Neural cell (in vitro differentiated cells): ENCODE results near the gene HAND2.
A peak's percentile ranks its signal among the peaks of the same experiment; 100 is the strongest.

Experiments used
- EP300 ChIP-seq: fragments of 450-650 bp; conservative IDR thresholded peaks from 2 replicates; pipeline ENCODE4 v1.6.1; 2014; ENCODE audit warnings: antibody characterized with exemption, mild to moderate bottlenecking, moderate library complexity; ENCODE audit not compliant: poor library complexity, severe bottlenecking
- EZH2 ChIP-seq: fragments of 200-600, 300-800 bp; shearing (Covaris generic), sonication (generic); IDR thresholded peaks from 2 replicates; pipeline ENCODE4 v1.6.1; 2014; ENCODE audit warnings: antibody characterized with exemption, low read length, borderline replicate concordance, mild to moderate bottlenecking; ENCODE audit not compliant: insufficient read depth, poor library complexity, severe bottlenecking
- POLR2AphosphoS5 ChIP-seq: IDR thresholded peaks from 2 replicates; pipeline ENCODE4 v1.6.1; 2012
- TF ChIP-seq, protein P1 (sequence below): fragments of 450-650 bp; IDR thresholded peaks from 2 replicates; pipeline ENCODE4 v1.5.1; 2014; ENCODE audit warnings: antibody characterized with exemption, mild to moderate bottlenecking, moderate library complexity; ENCODE audit not compliant: poor library complexity, severe bottlenecking
- TF ChIP-seq, protein P2 (sequence below): IDR thresholded peaks from 2 replicates; pipeline ENCODE4 v1.6.1; 2012; ENCODE audit warnings: borderline replicate concordance

DNA sequence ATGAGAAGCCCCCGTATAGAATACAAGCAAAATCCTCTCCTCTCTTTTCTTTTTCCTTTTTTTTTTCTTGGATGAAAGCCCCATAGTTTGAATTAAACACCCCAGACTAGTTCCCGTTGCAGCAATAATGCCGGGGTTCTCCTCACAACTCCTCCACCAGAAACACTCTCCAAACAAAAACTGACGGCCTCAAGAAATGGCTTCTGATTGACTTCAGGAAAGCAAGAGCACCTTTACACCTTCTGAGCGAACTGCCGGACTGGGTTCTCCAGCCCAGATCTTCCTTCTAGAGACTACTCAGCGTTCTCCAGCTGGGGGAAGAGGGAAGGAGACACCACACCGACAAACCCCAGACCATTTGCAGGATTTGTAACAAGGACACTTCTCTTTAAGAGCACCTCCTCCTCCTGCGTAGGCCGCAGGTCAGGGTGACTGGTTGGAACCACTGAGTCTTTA, 4.0 kb downstream of the HAND2 start:
- TF ChIP-seq, protein P1, sequence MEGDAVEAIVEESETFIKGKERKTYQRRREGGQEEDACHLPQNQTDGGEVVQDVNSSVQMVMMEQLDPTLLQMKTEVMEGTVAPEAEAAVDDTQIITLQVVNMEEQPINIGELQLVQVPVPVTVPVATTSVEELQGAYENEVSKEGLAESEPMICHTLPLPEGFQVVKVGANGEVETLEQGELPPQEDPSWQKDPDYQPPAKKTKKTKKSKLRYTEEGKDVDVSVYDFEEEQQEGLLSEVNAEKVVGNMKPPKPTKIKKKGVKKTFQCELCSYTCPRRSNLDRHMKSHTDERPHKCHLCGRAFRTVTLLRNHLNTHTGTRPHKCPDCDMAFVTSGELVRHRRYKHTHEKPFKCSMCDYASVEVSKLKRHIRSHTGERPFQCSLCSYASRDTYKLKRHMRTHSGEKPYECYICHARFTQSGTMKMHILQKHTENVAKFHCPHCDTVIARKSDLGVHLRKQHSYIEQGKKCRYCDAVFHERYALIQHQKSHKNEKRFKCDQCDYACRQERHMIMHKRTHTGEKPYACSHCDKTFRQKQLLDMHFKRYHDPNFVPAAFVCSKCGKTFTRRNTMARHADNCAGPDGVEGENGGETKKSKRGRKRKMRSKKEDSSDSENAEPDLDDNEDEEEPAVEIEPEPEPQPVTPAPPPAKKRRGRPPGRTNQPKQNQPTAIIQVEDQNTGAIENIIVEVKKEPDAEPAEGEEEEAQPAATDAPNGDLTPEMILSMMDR, result no peak
- TF ChIP-seq EZH2, result peak; percentile 74
- no peak for TF ChIP-seq EP300
- TF ChIP-seq, protein P2, sequence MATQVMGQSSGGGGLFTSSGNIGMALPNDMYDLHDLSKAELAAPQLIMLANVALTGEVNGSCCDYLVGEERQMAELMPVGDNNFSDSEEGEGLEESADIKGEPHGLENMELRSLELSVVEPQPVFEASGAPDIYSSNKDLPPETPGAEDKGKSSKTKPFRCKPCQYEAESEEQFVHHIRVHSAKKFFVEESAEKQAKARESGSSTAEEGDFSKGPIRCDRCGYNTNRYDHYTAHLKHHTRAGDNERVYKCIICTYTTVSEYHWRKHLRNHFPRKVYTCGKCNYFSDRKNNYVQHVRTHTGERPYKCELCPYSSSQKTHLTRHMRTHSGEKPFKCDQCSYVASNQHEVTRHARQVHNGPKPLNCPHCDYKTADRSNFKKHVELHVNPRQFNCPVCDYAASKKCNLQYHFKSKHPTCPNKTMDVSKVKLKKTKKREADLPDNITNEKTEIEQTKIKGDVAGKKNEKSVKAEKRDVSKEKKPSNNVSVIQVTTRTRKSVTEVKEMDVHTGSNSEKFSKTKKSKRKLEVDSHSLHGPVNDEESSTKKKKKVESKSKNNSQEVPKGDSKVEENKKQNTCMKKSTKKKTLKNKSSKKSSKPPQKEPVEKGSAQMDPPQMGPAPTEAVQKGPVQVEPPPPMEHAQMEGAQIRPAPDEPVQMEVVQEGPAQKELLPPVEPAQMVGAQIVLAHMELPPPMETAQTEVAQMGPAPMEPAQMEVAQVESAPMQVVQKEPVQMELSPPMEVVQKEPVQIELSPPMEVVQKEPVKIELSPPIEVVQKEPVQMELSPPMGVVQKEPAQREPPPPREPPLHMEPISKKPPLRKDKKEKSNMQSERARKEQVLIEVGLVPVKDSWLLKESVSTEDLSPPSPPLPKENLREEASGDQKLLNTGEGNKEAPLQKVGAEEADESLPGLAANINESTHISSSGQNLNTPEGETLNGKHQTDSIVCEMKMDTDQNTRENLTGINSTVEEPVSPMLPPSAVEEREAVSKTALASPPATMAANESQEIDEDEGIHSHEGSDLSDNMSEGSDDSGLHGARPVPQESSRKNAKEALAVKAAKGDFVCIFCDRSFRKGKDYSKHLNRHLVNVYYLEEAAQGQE, result no peak
- peak; percentile 25 for TF ChIP-seq POLR2AphosphoS5
